SK-N-SH (cell line): Measurements from ENCODE around the gene CD320. TPM values are rescaled to one million over a fixed set of nuclear protein-coding genes. Genes with fewer than 3 reads are reported as not detected.

Source experiments
- CTCF ChIA-PET: fragments of 300-600, 350-600 bp; formaldehyde crosslinking; extraction: SDS; loops from one replicate; lab custom pipeline; 2021; lab: Yijun Ruan, JAX
- POLR2A ChIA-PET: fragments of 350-600 bp; sonication (Branson Sonifier 250); formaldehyde crosslinking; extraction: SDS; loops from one replicate; lab custom pipeline; 2020; ENCODE audit warnings: antibody characterized with exemption, inconsistent platforms; lab: Yijun Ruan, JAX
- DNase-seq: peaks from one replicate; pipeline ENCODE4 v3.0.0; 2012
- H2AFZ ChIP-seq: fragments of 200-600 bp; sonication (generic); 2 replicates; pipeline ENCODE4 v1.8.1; 2016; ENCODE audit warnings: antibody characterized with exemption, mild to moderate bottlenecking, low read depth
- H3F3A ChIP-seq: fragments of 200-600 bp; sonication (generic); replicated peaks from 2 replicates; pipeline ENCODE3; 2016; ENCODE audit warnings: antibody characterized with exemption, mild to moderate bottlenecking; ENCODE audit not compliant: insufficient read depth
- H3K27ac ChIP-seq, 2 experiments: fragments of 200-500 bp in 1 of 2; fragments of 200-600 bp in 1 of 2; sonication (Bioruptor generic) in 1 of 2; sonication (generic), shearing (Covaris generic) in 1 of 2; 2 replicates each; pipeline versions ENCODE4 v1.5.1 to v1.6.1; 2014 to 2016; ENCODE audit warnings: low read depth in 2 of 2, inconsistent platforms in 1 of 2, low read length in 1 of 2, mild to moderate bottlenecking in 1 of 2, mixed read lengths in 1 of 2
- H3K27me3 ChIP-seq: fragments of 200-600 bp; sonication (generic), shearing (Covaris generic); 2 replicates; pipeline ENCODE4 v1.6.1; 2016; ENCODE audit warnings: mixed run types; ENCODE audit not compliant: insufficient read depth
- H3K36me3 ChIP-seq, 2 experiments: fragments of 200-500 bp in 1 of 2; fragments of 200-600 bp in 1 of 2; sonication (Bioruptor generic) in 1 of 2; sonication (generic) in 1 of 2; replicated peaks in 1 of 2; 2 replicates each; pipeline versions ENCODE3 to v1.5.1; 2014 to 2016; ENCODE audit warnings: low read length in 1 of 2, mild to moderate bottlenecking in 1 of 2; ENCODE audit not compliant: insufficient read depth in 2 of 2, control insufficient read depth in 1 of 2
- H3K4me1 ChIP-seq, 2 experiments: fragments of 200-500 bp in 1 of 2; fragments of 200-600 bp in 1 of 2; sonication (Bioruptor generic) in 1 of 2; sonication (generic), shearing (Covaris generic) in 1 of 2; 2 replicates each; pipeline versions ENCODE4 v1.5.1 to v1.6.1; 2014 to 2016; ENCODE audit warnings: low read depth in 1 of 2, low read length in 1 of 2, mixed run types in 1 of 2; ENCODE audit not compliant: insufficient read depth in 2 of 2, control insufficient read depth in 1 of 2
- H3K4me2 ChIP-seq: fragments of 200-600 bp; sonication (generic), shearing (Covaris generic); 2 replicates; pipeline ENCODE4 v1.6.1; 2017; ENCODE audit warnings: mixed run types
- H3K4me3 ChIP-seq, 2 experiments: fragments of 200-500 bp in 1 of 2; fragments of 200-600 bp in 1 of 2; sonication (Bioruptor generic) in 1 of 2; sonication (generic), shearing (Covaris generic) in 1 of 2; 2 replicates each; pipeline versions ENCODE4 v1.5.1 to v1.8.1; 2014 to 2016; ENCODE audit warnings: low read depth in 2 of 2, inconsistent platforms in 1 of 2, low read length in 1 of 2, mild to moderate bottlenecking in 1 of 2, mixed read lengths in 1 of 2, moderate library complexity in 1 of 2
- H3K79me2 ChIP-seq: fragments of 200-600 bp; sonication (generic); 2 replicates; pipeline ENCODE4 v1.8.1; 2017; ENCODE audit warnings: mild to moderate bottlenecking; ENCODE audit not compliant: insufficient read depth
- H3K9ac ChIP-seq: fragments of 200-600 bp; sonication (generic); 2 replicates; pipeline ENCODE4 v1.6.1; 2017; ENCODE audit warnings: mixed run types
- H3K9me2 ChIP-seq: fragments of 200-600 bp; sonication (generic); 2 replicates; pipeline ENCODE4 v1.6.1; 2017; ENCODE audit warnings: mixed run types
- H3K9me3 ChIP-seq: fragments of 200-600 bp; sonication (generic); 2 replicates; pipeline ENCODE4 v1.6.1; 2017; ENCODE audit warnings: mixed run types, mild to moderate bottlenecking, moderate library complexity
- H4K20me1 ChIP-seq: fragments of 200-600 bp; sonication (generic); 2 replicates; pipeline ENCODE4 v1.6.1; 2017; ENCODE audit warnings: mild to moderate bottlenecking, mixed run types; ENCODE audit not compliant: insufficient read depth
- CHD2 ChIP-seq: fragments of 150-350 bp; IDR thresholded peaks from 2 replicates; pipeline ENCODE4 v1.6.1; 2018; ENCODE audit warnings: low read length; ENCODE audit not compliant: partially characterized antibody
- CTCF ChIP-seq: fragments of 200-600 bp; sonication (generic); IDR thresholded peaks from 2 replicates; pipeline ENCODE4 v1.6.1; 2017; ENCODE audit warnings: antibody characterized with exemption, mild to moderate bottlenecking, moderate library complexity
- ELF1 ChIP-seq: IDR thresholded peaks from 2 replicates; pipeline ENCODE4 v1.4.0; 2012
- FOXM1 ChIP-seq: IDR thresholded peaks from 2 replicates; pipeline ENCODE4 v1.4.0; 2012; ENCODE audit warnings: low read depth, mild to moderate bottlenecking
- IRF3 ChIP-seq: fragments of 150-350 bp; IDR thresholded peaks from 2 replicates; pipeline ENCODE4 v1.6.1; 2016; ENCODE audit warnings: mild to moderate bottlenecking, low read depth, low read length
- MEF2A ChIP-seq: IDR thresholded peaks from 2 replicates; pipeline ENCODE4 v1.4.0; 2012; ENCODE audit warnings: low read depth, borderline replicate concordance
- NRF1 ChIP-seq: IDR thresholded peaks from 2 replicates; pipeline ENCODE4 v1.6.1; 2012; ENCODE audit warnings: low read depth, mild to moderate bottlenecking, low read length
- PBX3 ChIP-seq: IDR thresholded peaks from 2 replicates; pipeline ENCODE4; 2012
- RCOR1 ChIP-seq: fragments of 150-350 bp; IDR thresholded peaks from 2 replicates; pipeline ENCODE4 v1.6.1; 2017; ENCODE audit warnings: antibody characterized with exemption, low read length
- REST ChIP-seq: IDR thresholded peaks from 2 replicates; pipeline ENCODE4 v1.6.1; 2012; ENCODE audit warnings: mild to moderate bottlenecking, low read depth, low read length, moderate library complexity
- RFX5 ChIP-seq: IDR thresholded peaks from 2 replicates; pipeline ENCODE4 v1.6.1; 2012; ENCODE audit warnings: mild to moderate bottlenecking, improper control_type of control experiment, low read length
- TAF1 ChIP-seq: IDR thresholded peaks from 2 replicates; pipeline ENCODE4 v1.6.1; 2012; ENCODE audit warnings: low read depth, mild to moderate bottlenecking, low read length, moderate library complexity, borderline replicate concordance
- WGBS: methylation state at CpG from one replicate; pipeline ENCODE4 v1.1.6; 2017; ENCODE audit warnings: low lambda C conversion rate; 5-methylcytosine and 5-hydroxymethylcytosine counted together
- polyA plus RNA-seq, 3 experiments: library from polyadenylated mRNA; depleted of rRNA; stranded (reverse); fragments of >200 nt; gene quantifications; 2 replicates each; pipeline ENCODE4 v1.2.3, GENCODE V29; 2012
- TF ChIP-seq, protein P1 (sequence below): fragments of 150-350 bp; IDR thresholded peaks from 2 replicates; pipeline ENCODE4 v1.6.1; 2017; ENCODE audit warnings: antibody characterized with exemption, low read length, low read depth, borderline replicate concordance

Gene CD320
- polyA plus RNA-seq, 1 of the 3 experiments (the other 2 are of a cell fraction): 129 TPM

- TF ChIP-seq ELF1 (no peak), REST (no peak), RFX5 (no peak), IRF3 (no peak), MEF2A (no peak), FOXM1 (no peak), PBX3 (no peak), TAF1 (no peak), NRF1 (no peak), CHD2 (no peak), RCOR1 (no peak), CTCF (no peak)
- TF ChIP-seq, protein P1, sequence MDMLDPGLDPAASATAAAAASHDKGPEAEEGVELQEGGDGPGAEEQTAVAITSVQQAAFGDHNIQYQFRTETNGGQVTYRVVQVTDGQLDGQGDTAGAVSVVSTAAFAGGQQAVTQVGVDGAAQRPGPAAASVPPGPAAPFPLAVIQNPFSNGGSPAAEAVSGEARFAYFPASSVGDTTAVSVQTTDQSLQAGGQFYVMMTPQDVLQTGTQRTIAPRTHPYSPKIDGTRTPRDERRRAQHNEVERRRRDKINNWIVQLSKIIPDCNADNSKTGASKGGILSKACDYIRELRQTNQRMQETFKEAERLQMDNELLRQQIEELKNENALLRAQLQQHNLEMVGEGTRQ: no peak
- TF ChIP-seq, all 33 proteins: peak for 0
- Histone ChIP-seq H3K27me3 (no peaks in the 10 kb centered on the region), H3K4me1 (no peaks in the 10 kb centered on the region; a peak in 1 of 4 replicates), H3F3A (peaks cover 8% of the 10 kb centered on the region), H3K4me2 (no peak overlapping the region), H3K9me2 (no peaks in the 10 kb centered on the region), H3K36me3 (no peaks in the 10 kb centered on the region), H3K9ac (no peak overlapping the region), H3K4me3 (no peak overlapping the region), H4K20me1 (no peaks in the 10 kb centered on the region), H3K27ac (no peak overlapping the region), H3K9me3 (no peaks in the 10 kb centered on the region), H2AFZ (no peak overlapping the region), H3K79me2 (no peaks in the 10 kb centered on the region)
- 86% methylated on average over 13 of the region's 18 CpGs for WGBS
- DNase-seq: no peak
- ChIA-PET POLR2A (interaction anchor here (1.5 kb wide), 1 partner anchor 312 kb away, joined by 4 read pairs; the partner anchor contains the start of gene TIMM44), CTCF (interaction anchor here (0.7 to 6.5 kb wide), 5 partner anchors 8 to 403 kb away, joined by 3 to 68 read pairs (median 5); no protein-coding TSS in a partner anchor)
Measured at GRCh38 chr19:8255426-8256125, 52.6 kb downstream of the CD320 start.
